GM23338 (cell line): ENCODE results near the gene OGFOD2. TPM values are rescaled to one million over a fixed set of nuclear protein-coding genes. Genes with fewer than 3 reads are reported as not detected.

Experiments used
- EZH2 ChIP-seq: fragments of 200-600 bp; sonication (generic); IDR thresholded peaks from one replicate; pipeline ENCODE4 v1.8.0; 2017; ENCODE audit warnings: antibody characterized with exemption, mild to moderate bottlenecking, low read depth; ENCODE audit not compliant: unreplicated experiment
- JUNB ChIP-seq: IDR thresholded peaks from one replicate; pipeline ENCODE4 v1.6.1; 2016; ENCODE audit warnings: antibody characterized with exemption; ENCODE audit not compliant: unreplicated experiment
- POLR2AphosphoS5 ChIP-seq: IDR thresholded peaks from 2 replicates; pipeline ENCODE4 v1.6.1; 2016; ENCODE audit warnings: antibody characterized with exemption, low read depth
- polyA plus RNA-seq: library from polyadenylated mRNA; unstranded; fragments of >200 nt; fragmentation: Nextera tagmentation; extraction: Ambion mirVana; gene quantifications from 2 replicates; pipeline ENCODE4 v1.2.1, GENCODE V29; 2016
- total RNA-seq: library from RNA; depleted of rRNA; stranded (reverse); fragments of >200 nt; shearing (Covaris generic); gene quantifications from 2 replicates; pipeline ENCODE4 v1.2.3, GENCODE V29; 2014
- TF ChIP-seq, protein P1 (sequence below): fragments of 250-450 bp; sonication (Bioruptor Pico); IDR thresholded peaks from 2 replicates; pipeline ENCODE4 v1.5.0; 2020; ENCODE audit warnings: mild to moderate bottlenecking, moderate library complexity
- TF ChIP-seq, protein P2 (sequence below): IDR thresholded peaks from 2 replicates; pipeline ENCODE4 v1.6.1; 2016; ENCODE audit warnings: antibody characterized with exemption
- TF ChIP-seq, protein P3 (sequence below), 2 experiments: fragments of 200-600 bp in 1 of 2; sonication (generic) in 1 of 2; conservative IDR thresholded peaks; 2 replicates each; pipeline versions ENCODE4 v1.5.1 to v1.6.1; 2016 to 2017; ENCODE audit warnings: antibody characterized with exemption in 2 of 2, low read depth in 2 of 2, mild to moderate bottlenecking in 2 of 2, moderate library complexity in 1 of 2

Gene OGFOD2
- total and polyA plus RNA-seq, 2 experiments from 2014 or later: 13.1 to 16.1 TPM

DNA sequence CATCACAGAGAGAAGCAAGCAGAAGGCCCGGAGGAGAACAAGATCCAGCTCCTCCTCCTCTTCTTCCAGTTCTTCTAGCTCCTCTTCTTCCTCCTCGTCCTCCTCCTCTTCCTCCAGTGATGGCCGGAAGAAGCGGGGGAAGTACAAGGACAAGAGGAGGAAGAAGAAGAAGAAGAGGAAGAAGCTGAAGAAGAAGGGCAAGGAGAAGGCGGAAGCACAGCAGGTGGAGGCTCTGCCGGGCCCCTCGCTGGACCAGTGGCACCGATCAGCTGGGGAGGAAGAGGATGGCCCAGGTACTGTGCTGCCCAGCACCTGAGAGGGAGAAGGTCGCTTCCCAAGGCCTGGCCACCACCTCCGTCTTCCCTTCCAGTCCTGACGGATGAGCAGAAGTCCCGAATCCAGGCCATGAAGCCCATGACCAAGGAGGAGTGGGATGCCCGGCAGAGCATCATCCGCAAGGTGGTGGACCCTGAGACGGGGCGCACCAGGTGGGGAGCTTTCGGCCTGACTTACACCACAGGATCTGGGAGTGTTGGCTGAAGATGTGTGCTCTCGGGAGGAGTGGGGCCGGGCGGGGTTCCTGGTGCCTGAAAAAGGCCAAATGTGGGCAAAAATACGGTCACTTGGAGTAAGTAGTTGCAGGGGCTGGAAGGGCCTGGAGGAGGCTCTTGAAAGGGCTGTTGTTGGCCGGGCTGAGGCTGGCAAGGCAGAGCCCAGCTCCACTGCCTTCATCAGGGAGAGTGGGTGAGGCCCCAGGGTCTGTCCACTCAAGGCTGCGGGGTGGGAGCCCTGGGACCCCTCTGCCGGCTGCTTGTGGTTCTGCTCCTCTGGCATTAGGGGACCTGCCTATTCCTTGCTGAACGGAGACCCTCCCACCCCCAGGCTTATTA is 6.8 kb downstream of the OGFOD2 start (continued):
- TF ChIP-seq, protein P1, sequence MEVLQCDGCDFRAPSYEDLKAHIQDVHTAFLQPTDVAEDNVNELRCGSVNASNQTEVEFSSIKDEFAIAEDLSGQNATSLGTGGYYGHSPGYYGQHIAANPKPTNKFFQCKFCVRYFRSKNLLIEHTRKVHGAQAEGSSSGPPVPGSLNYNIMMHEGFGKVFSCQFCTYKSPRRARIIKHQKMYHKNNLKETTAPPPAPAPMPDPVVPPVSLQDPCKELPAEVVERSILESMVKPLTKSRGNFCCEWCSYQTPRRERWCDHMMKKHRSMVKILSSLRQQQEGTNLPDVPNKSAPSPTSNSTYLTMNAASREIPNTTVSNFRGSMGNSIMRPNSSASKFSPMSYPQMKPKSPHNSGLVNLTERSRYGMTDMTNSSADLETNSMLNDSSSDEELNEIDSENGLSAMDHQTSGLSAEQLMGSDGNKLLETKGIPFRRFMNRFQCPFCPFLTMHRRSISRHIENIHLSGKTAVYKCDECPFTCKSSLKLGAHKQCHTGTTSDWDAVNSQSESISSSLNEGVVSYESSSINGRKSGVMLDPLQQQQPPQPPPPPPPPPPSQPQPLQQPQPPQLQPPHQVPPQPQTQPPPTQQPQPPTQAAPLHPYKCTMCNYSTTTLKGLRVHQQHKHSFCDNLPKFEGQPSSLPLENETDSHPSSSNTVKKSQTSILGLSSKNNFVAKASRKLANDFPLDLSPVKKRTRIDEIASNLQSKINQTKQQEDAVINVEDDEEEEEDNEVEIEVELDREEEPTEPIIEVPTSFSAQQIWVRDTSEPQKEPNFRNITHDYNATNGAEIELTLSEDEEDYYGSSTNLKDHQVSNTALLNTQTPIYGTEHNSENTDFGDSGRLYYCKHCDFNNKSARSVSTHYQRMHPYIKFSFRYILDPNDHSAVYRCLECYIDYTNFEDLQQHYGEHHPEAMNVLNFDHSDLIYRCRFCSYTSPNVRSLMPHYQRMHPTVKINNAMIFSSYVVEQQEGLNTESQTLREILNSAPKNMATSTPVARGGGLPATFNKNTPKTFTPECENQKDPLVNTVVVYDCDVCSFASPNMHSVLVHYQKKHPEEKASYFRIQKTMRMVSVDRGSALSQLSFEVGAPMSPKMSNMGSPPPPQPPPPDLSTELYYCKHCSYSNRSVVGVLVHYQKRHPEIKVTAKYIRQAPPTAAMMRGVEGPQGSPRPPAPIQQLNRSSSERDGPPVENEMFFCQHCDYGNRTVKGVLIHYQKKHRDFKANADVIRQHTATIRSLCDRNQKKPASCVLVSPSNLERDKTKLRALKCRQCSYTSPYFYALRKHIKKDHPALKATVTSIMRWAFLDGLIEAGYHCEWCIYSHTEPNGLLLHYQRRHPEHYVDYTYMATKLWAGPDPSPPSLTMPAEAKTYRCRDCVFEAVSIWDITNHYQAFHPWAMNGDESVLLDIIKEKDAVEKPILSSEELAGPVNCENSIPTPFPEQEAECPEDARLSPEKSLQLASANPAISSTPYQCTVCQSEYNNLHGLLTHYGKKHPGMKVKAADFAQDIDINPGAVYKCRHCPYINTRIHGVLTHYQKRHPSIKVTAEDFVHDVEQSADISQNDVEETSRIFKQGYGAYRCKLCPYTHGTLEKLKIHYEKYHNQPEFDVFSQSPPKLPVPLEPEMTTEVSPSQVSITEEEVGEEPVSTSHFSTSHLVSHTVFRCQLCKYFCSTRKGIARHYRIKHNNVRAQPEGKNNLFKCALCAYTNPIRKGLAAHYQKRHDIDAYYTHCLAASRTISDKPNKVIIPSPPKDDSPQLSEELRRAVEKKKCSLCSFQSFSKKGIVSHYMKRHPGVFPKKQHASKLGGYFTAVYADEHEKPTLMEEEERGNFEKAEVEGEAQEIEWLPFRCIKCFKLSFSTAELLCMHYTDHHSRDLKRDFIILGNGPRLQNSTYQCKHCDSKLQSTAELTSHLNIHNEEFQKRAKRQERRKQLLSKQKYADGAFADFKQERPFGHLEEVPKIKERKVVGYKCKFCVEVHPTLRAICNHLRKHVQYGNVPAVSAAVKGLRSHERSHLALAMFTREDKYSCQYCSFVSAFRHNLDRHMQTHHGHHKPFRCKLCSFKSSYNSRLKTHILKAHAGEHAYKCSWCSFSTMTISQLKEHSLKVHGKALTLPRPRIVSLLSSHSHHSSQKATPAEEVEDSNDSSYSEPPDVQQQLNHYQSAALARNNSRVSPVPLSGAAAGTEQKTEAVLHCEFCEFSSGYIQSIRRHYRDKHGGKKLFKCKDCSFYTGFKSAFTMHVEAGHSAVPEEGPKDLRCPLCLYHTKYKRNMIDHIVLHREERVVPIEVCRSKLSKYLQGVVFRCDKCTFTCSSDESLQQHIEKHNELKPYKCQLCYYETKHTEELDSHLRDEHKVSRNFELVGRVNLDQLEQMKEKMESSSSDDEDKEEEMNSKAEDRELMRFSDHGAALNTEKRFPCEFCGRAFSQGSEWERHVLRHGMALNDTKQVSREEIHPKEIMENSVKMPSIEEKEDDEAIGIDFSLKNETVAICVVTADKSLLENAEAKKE (CRISPR knock-in tag): no peak
- TF ChIP-seq, protein P2, sequence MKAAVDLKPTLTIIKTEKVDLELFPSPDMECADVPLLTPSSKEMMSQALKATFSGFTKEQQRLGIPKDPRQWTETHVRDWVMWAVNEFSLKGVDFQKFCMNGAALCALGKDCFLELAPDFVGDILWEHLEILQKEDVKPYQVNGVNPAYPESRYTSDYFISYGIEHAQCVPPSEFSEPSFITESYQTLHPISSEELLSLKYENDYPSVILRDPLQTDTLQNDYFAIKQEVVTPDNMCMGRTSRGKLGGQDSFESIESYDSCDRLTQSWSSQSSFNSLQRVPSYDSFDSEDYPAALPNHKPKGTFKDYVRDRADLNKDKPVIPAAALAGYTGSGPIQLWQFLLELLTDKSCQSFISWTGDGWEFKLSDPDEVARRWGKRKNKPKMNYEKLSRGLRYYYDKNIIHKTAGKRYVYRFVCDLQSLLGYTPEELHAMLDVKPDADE: no peak
- TF ChIP-seq, protein P3, sequence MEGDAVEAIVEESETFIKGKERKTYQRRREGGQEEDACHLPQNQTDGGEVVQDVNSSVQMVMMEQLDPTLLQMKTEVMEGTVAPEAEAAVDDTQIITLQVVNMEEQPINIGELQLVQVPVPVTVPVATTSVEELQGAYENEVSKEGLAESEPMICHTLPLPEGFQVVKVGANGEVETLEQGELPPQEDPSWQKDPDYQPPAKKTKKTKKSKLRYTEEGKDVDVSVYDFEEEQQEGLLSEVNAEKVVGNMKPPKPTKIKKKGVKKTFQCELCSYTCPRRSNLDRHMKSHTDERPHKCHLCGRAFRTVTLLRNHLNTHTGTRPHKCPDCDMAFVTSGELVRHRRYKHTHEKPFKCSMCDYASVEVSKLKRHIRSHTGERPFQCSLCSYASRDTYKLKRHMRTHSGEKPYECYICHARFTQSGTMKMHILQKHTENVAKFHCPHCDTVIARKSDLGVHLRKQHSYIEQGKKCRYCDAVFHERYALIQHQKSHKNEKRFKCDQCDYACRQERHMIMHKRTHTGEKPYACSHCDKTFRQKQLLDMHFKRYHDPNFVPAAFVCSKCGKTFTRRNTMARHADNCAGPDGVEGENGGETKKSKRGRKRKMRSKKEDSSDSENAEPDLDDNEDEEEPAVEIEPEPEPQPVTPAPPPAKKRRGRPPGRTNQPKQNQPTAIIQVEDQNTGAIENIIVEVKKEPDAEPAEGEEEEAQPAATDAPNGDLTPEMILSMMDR (conservative IDR thresholded peaks at IDR 0.05; ENCODE audit: low read depth in 2 of 2): no peak
- TF ChIP-seq EZH2 (no peak), JUNB (no peak), POLR2AphosphoS5 (no peak)
